NOMO-1 (cell line): Measurements from ENCODE around the gene PCDHA6.
"Not testable (repeated sequence)": the region's sequence is repeated elsewhere in the genome, so short reads cannot be mapped to it uniquely, and the experiment has no call there.

Experiments
- DNase-seq, 2 experiments: peaks; one replicate each; lab custom pipeline; 2025; ENCODE audit not compliant: unreplicated experiment in 2 of 2; lab: John Stamatoyannopoulos, UW

The PCDHA6 gene

GRCh38 chr5:140857177-140857986 lies 29.6 kb downstream of the PCDHA6 start:
- DNase-seq, result no peak

DNA sequence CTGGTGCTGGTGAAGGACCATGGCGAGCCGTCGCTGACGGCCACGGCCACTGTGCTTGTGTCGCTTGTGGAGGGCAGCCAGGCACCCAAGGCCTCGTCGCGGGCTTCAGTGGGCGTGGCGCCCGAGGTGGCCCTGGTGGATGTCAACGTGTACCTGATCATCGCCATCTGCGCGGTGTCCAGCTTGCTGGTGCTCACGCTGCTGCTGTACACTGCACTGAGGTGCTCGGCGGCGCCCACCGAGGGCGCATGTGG lies 30.2 kb downstream of the PCDHA6 start:
- no peak for DNase-seq

GRCh38 chr5:140862441-140863295 lies 34.9 kb downstream of the PCDHA6 start:
- no peak for DNase-seq

DNA sequence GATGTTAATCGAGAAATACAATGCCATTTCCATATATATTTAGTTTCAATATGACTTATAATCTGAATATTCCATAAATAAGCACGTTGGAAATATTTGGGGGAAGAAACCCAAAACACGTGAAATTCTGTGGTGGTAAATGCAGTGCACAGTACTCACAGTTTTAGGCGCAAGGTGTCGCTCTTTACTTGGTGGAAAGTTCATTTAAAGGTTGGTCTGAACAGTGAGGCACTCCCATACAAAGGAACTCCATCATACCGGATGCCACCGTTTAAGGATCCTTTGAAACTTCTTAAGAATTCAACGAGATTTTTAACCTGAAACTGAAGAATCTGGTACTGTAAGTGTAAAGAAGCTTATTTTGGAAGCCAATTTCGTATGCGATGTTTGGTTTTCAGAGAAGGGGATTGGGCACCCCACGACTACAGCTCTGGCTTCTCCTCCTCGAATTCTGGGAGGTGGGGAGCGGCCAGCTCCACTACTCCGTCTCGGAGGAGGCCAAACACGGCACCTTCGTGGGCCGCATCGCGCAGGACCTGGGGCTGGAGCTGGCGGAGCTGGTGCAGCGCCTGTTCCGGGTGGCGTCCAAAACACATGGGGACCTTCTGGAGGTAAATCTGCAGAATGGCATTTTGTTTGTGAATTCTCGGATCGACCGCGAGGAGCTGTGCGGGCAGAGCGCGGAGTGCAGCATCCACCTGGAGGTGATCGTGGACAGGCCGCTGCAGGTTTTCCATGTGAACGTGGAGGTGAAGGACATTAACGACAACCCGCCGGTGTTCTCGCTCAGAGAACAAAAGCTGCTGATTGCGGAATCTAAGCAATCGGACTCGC lies 41.2 kb downstream of the PCDHA6 start, which contains the start of gene PCDHA11:
Gene PCDHA11 (plus strand): TSS at position 237 of the 834 bp plus-strand sequence. CDS start 147 bp downstream, at position 384.
- no peak for DNase-seq

DNA sequence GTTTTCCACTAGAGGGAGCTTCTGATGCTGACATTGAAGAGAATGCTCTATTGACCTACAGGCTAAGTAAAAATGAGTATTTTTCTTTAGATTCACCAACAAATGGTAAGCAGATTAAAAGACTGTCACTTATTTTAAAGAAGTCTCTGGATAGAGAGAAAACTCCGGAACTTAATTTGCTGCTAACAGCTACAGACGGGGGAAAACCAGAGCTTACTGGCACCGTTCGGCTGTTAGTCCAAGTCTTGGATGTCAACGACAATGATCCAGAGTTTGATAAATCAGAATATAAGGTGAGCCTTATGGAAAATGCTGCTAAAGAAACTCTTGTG lies 41.8 kb downstream of the PCDHA6 start:
- no peak for DNase-seq

DNA sequence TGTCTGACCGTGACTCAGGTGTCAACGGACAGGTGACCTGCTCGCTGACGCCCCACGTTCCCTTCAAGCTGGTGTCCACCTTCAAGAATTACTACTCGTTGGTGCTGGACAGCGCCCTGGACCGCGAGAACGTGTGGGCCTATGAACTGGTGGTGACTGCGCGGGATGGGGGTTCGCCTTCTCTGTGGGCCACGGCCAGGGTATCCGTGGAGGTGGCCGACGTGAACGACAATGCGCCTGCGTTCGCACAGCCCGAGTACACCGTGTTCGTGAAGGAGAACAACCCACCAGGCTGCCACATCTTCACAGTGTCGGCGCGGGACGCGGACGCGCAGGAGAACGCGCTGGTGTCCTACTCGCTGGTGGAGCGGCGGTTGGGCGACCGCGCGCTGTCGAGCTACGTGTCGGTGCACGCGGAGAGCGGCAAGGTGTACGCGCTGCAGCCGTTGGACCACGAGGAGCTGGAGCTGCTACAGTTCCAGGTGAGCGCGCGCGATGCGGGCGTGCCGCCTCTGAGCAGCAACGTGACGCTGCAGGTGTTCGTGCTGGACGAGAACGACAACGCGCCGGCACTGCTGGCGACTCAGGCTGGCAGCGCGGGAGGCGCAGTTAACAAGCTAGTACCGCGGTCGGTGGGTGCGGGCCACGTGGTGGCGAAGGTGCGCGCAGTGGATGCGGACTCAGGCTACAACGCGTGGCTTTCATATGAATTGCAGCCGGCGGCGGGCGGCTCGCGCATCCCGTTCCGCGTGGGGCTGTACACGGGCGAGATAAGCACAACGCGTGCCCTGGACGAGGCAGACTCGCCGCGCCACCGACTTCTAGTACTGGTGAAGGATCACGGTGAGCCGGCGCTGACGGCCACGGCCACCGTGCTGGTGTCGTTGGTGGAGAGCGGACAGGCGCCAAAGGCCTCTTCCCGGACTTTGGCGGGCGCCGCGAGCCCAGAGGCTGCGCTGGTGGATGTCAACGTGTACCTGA lies 42.8 kb downstream of the PCDHA6 start:
- DNase-seq, result no peak

- no peak for DNase-seq
These were observed 47.6 kb downstream of the PCDHA6 start, which contains the start of gene PCDHA12 for GRCh38 chr5:140875085-140876065. TSS of gene PCDHA12 (plus strand) at chr5:140875308. CDS start at chr5:140875473, 165 bp downstream.

GRCh38 chr5:140876541-140877261 lies 48.9 kb downstream of the PCDHA6 start:
- not testable (repeated sequence) for DNase-seq

DNA sequence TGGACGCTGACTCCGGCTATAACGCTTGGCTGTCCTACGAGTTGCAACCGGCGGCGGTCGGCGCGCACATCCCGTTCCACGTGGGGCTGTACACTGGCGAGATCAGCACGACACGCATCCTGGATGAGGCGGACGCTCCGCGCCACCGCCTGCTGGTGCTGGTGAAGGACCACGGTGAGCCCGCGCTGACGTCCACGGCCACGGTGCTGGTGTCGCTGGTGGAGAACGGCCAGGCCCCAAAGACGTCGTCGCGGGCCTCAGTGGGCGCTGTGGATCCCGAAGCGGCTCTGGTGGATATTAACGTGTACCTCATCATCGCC lies 49.5 kb downstream of the PCDHA6 start:
- DNase-seq, result no peak
